ENCODE results near the gene BPI. TPM values are rescaled to one million over a fixed set of nuclear protein-coding genes. Genes with fewer than 3 reads are reported as not detected.

BPI gene
- total and polyA plus RNA-seq, 9 donors: 0.40 to 2.7 (median 0.86) TPM

DNA sequence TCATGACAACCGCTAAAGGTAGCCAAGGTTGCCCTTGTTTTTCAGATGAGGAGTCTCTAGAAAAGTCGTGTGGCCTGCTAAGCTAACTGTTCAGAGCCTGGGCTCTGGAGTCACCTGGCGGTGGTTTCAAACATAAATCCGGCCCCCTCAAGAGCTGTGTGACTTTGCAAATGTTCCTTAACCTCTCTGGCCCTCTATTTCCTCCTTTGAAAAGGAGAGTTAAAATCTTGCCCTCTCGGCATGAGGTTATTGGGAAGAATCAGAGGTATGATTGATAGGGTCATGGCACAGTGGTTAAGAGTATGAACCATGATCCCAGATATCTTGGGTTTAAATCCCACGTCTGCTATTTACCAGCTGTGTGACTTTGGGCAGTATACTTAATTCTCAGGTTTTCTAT is 36.7 kb downstream of the BPI start:
- no peak for DNase-seq
- no peak overlapping the region for H3K27ac ChIP-seq (ENCODE audit: low read length)
- H3K27me3 ChIP-seq (ENCODE audit: control insufficient read depth, insufficient read depth, low read length): peaks cover 15% of the 10 kb centered on the region
- H3K36me3 ChIP-seq (ENCODE audit: control insufficient read depth, insufficient read depth, low read length): no peaks in the 10 kb centered on the region
- H3K4me3 ChIP-seq (ENCODE audit: low read length): no peak overlapping the region
- WGBS (ENCODE audit: insufficient coverage): 75% methylated on average over 2 of the region's 6 CpGs
- H3K9me3 ChIP-seq (replicated peaks; ENCODE audit: control insufficient read depth, low read depth, low read length): peaks cover 7% of the 10 kb centered on the region
- H3K4me1 ChIP-seq (ENCODE audit: control insufficient read depth, insufficient read depth, low read length): peaks cover 5% of the 10 kb centered on the region

DNA sequence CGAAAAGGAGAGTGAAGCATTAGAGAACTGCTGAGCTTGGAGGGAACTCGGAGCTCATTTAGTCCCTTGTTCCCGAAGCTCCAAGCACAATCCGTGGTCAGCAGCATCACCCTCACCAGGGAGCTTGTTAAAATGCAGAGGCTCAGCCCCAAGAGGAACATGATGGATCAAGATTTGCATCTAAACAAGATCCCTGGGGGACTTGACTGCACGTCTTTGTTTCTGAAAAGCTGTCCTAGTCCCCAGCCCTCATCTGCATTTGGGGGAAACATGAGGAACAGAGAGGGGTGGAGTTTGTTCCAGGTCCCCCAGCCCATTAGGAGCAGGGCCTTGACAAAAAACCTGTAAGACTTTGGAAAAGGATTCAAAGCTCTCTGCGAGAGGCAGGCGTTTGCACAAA is 38.3 kb downstream of the BPI start:
- Histone ChIP-seq H3K27ac (ENCODE audit: low read length) (no peak overlapping the region), H3K27me3 (ENCODE audit: control insufficient read depth, insufficient read depth, low read length) (peaks cover 3% of the 10 kb centered on the region), H3K4me1 (ENCODE audit: control insufficient read depth, insufficient read depth, low read length) (peaks cover 5% of the 10 kb centered on the region), H3K4me3 (ENCODE audit: low read length) (no peak overlapping the region), H3K36me3 (ENCODE audit: control insufficient read depth, insufficient read depth, low read length) (no peaks in the 10 kb centered on the region), H3K9me3 (replicated peaks; ENCODE audit: control insufficient read depth, low read depth, low read length) (peaks cover 7% of the 10 kb centered on the region)
- WGBS (ENCODE audit: insufficient coverage): 47% methylated on average over 7 of the region's 7 CpGs
- no peak for DNase-seq

DNA sequence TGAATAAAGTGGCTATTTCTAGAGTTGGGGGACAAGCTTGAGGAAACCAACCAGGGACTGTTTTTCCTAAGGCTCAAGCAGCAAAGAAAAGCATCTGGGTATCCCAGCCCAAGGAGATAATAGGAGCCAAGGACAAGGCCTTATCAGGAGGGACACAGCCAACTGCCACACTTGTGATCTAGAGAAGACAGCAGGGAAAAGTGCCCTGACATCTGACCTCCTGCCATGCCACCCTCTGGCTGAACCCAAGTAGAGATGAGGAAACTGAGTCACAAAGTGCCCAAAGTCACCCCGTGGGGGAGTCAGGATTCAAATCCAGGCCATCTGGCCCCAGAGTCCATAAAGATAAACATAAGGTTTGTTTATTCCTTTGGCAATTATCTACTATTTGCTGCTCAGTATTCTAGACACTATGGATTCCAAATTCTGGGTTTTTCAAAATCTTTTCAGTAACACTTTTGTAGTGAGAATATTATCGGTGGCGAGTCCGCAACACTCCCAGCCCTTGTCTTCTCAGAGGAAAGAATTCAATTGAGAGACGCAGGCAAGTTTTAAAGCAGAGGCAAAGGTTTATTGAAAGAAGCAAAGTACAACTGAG is 38.9 kb downstream of the BPI start:
- Histone ChIP-seq H3K36me3 (ENCODE audit: control insufficient read depth, insufficient read depth, low read length) (no peaks in the 10 kb centered on the region), H3K27me3 (ENCODE audit: control insufficient read depth, insufficient read depth, low read length) (peaks cover under 1% of the 10 kb centered on the region), H3K4me1 (ENCODE audit: control insufficient read depth, insufficient read depth, low read length) (peaks cover 5% of the 10 kb centered on the region), H3K4me3 (ENCODE audit: low read length) (no peak overlapping the region), H3K27ac (ENCODE audit: low read length) (no peak overlapping the region), H3K9me3 (replicated peaks; ENCODE audit: control insufficient read depth, low read depth, low read length) (peaks cover 4% of the 10 kb centered on the region)
- DNase-seq: no peak
- WGBS (ENCODE audit: insufficient coverage): 85% methylated on average over 4 of the region's 5 CpGs

DNA sequence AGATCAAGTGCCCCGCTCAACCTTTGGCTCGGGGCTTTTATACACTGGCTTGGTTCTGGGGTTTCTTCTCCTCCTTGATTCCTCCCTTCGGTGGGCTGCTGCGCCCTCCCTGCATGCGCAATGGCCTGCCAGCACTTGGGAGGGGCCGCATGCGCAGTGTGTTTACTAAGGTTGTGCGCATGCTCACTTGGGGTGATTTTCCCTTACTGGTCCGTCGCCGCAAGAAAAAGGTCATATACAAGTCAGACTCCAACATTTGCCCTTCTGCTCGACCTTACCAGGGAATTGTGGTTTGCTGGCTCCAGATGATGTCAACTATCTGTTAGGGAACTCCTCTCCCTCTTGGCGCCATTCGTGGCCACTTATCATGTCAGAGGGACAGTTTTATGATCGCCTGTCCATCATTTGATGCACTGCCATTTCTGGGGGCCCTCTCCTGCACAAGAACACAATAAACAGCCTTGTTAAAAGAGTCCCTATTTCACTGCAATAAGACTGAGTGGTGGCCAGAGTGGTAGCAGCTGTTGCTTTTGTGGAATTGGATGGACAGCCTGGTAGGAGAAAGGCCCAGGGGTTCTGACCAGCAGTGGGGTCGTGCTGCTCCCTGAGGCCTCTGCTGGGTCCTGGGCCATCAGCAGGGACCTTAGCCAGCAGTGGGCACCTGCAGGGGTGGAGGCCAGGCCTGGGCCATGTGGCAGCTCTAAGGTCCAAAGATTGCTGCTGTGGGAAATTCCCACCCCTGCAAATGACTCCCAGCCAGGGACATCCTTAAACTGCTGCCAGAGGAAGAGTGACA is 39.6 kb downstream of the BPI start:
- peaks cover 5% of the 10 kb centered on the region for H3K4me1 ChIP-seq (ENCODE audit: control insufficient read depth, insufficient read depth, low read length)
- H3K4me3 ChIP-seq (ENCODE audit: low read length): no peak overlapping the region
- H3K9me3 ChIP-seq (replicated peaks; ENCODE audit: control insufficient read depth, low read depth, low read length): no peaks in the 10 kb centered on the region
- no peaks in the 10 kb centered on the region for H3K27me3 ChIP-seq (ENCODE audit: control insufficient read depth, insufficient read depth, low read length)
- 55% methylated on average over 10 of the region's 16 CpGs for WGBS (ENCODE audit: insufficient coverage)
- no peak overlapping the region for H3K27ac ChIP-seq (ENCODE audit: low read length)
- peak; percentile 47 for DNase-seq
- no peaks in the 10 kb centered on the region for H3K36me3 ChIP-seq (ENCODE audit: control insufficient read depth, insufficient read depth, low read length)

DNA sequence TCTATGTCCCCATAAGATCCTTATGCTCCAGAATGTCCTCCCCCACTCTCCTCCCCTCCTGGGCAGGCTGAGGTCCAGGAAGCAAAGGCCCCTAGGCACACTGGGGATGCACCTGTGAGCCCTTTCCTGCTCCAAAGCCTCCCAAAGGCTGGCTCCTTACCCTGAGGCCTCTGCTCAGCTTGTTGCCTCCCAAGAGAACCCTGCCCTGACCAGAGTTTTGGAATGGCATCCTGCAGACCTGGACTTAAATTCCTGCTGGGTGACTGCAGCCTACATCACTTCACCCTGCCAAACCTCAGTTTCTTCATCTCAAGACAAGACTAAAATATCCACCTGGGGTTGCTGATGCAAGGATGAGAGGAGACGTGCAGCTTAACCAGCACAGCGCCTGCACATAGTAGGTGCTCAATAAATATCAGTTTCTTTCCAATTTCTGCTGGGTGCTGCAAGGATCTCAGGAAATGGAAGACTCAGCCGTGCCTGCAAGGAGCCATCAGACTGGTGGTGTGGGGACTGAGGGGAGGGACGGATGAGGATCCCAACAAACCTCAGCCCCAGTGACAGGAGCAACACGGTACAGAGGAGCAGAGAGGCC is 40.2 kb downstream of the BPI start:
- Histone ChIP-seq H3K27me3 (ENCODE audit: control insufficient read depth, insufficient read depth, low read length) (no peaks in the 10 kb centered on the region), H3K9me3 (replicated peaks; ENCODE audit: control insufficient read depth, low read depth, low read length) (no peaks in the 10 kb centered on the region), H3K36me3 (ENCODE audit: control insufficient read depth, insufficient read depth, low read length) (no peaks in the 10 kb centered on the region), H3K4me1 (ENCODE audit: control insufficient read depth, insufficient read depth, low read length) (peaks cover 5% of the 10 kb centered on the region), H3K4me3 (ENCODE audit: low read length) (no peak overlapping the region), H3K27ac (ENCODE audit: low read length) (no peak overlapping the region)
- no peak for DNase-seq
- 43% methylated on average over 1 of the region's 5 CpGs for WGBS (ENCODE audit: insufficient coverage)

DNA sequence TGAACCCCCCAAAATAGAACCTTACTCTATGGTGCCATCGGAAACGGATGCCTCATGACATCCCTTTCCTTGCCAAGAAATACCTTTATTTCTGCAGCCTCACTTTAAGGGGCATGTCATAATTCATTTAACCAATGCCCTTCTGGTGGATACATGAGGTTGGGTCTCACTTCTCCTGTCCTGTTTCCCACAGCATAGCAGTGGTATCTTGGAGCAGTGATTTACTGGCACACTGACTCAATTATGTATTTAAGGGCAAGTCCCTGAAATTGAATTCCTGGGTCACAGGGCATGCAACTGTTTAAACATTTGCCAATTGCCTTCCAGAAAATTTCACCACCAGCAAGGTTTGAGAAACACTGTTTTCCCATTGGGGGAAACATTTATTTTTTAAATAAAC is 41.7 kb downstream of the BPI start:
- Histone ChIP-seq H3K4me3 (ENCODE audit: low read length) (no peak overlapping the region), H3K27me3 (ENCODE audit: control insufficient read depth, insufficient read depth, low read length) (no peaks in the 10 kb centered on the region), H3K4me1 (ENCODE audit: control insufficient read depth, insufficient read depth, low read length) (peaks cover 5% of the 10 kb centered on the region), H3K27ac (ENCODE audit: low read length) (no peak overlapping the region), H3K9me3 (replicated peaks; ENCODE audit: control insufficient read depth, low read depth, low read length) (no peaks in the 10 kb centered on the region), H3K36me3 (ENCODE audit: control insufficient read depth, insufficient read depth, low read length) (no peaks in the 10 kb centered on the region)
- no peak for DNase-seq
- 20% methylated on average over 2 of the region's 2 CpGs for WGBS (ENCODE audit: insufficient coverage)

DNA sequence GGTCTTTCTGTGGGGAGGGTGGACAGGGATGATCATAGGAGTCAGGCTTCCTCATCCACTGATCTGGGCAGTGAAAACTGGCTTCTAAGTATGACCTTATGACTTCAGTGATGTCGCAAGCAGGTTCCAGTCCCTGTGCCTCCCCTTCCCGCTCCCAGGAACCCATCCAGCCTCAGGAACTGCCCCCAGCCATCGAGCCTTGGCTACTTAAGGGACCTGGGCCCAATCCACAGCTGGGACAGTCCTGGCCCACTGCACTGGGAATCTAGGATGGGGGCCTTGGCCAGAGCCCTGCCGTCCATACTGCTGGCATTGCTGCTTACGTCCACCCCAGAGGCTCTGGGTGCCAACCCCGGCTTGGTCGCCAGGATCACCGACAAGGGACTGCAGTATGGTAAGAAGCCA is 42.3 kb downstream of the BPI start, which contains the start of gene LBP:
TSS of gene LBP (plus strand) at position 236 of the 405 bp plus-strand sequence. CDS start at position 271, 35 bp downstream.
- Histone ChIP-seq H3K27ac (ENCODE audit: low read length) (no peak within 1 kb of the TSS), H3K36me3 (ENCODE audit: control insufficient read depth, insufficient read depth, low read length) (no peaks in the 10 kb centered on the region), H3K27me3 (ENCODE audit: control insufficient read depth, insufficient read depth, low read length) (no peaks in the 10 kb centered on the region), H3K4me3 (ENCODE audit: low read length) (no peak within 1 kb of the TSS), H3K4me1 (ENCODE audit: control insufficient read depth, insufficient read depth, low read length) (peaks cover 9% of the 10 kb centered on the region), H3K9me3 (replicated peaks; ENCODE audit: control insufficient read depth, low read depth, low read length) (no peaks in the 10 kb centered on the region)
- WGBS (ENCODE audit: insufficient coverage): 85% methylated on average over 7 of the region's 8 CpGs
- no peak for DNase-seq

DNA sequence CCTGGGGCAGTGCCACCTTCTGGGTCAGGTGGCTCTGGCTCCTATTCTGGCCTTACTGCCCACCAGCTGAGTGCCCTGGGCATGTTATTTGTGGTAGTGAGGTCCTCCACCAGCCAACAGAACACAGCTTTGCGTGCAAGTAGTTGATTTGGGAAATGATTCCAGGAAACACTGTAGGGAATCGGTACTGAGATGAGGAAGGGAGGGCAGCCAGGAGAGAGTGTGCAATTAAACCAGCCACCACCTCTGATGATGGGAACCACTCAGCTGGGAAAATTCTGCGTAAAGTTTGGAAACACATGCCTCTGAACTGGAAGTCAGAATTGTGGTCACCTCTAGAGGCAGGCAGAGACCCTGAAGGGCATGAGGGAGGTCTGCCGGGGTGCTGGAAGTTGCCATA is 42.8 kb downstream of the BPI start:
- Histone ChIP-seq H3K4me3 (ENCODE audit: low read length) (no peak overlapping the region), H3K4me1 (ENCODE audit: control insufficient read depth, insufficient read depth, low read length) (peaks cover 10% of the 10 kb centered on the region), H3K27me3 (ENCODE audit: control insufficient read depth, insufficient read depth, low read length) (no peaks in the 10 kb centered on the region), H3K9me3 (replicated peaks; ENCODE audit: control insufficient read depth, low read depth, low read length) (no peaks in the 10 kb centered on the region), H3K27ac (ENCODE audit: low read length) (no peak overlapping the region), H3K36me3 (ENCODE audit: control insufficient read depth, insufficient read depth, low read length) (no peaks in the 10 kb centered on the region)
- WGBS (ENCODE audit: insufficient coverage): 43% methylated on average over 1 of the region's 4 CpGs
- DNase-seq: no peak

DNA sequence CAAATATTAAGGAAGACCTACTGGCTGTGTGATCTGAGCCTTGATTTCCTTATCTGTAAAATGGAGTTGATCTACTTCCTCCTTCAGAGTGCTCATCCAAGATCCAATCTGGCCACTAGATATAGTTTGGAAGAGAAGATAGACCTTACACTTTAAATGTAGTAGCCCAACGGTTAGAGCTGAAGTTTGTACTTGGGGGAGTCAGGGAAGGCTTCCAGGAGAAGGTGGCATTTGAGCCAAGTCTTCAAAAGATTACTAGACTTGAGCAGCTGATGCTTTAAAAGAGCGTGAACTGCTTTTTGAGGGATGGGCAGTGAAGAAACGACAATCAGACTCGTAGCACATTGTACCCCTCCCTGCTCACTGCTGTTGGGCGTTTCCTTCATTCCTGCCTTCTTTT is 45.9 kb downstream of the BPI start:
- 60% methylated on average over 1 of the region's 5 CpGs for WGBS (ENCODE audit: insufficient coverage)
- H3K4me3 ChIP-seq (ENCODE audit: low read length): no peak overlapping the region
- H3K4me1 ChIP-seq (ENCODE audit: control insufficient read depth, insufficient read depth, low read length): peaks cover 5% of the 10 kb centered on the region
- DNase-seq: no peak
- H3K36me3 ChIP-seq (ENCODE audit: control insufficient read depth, insufficient read depth, low read length): no peaks in the 10 kb centered on the region
- H3K9me3 ChIP-seq (replicated peaks; ENCODE audit: control insufficient read depth, low read depth, low read length): no peaks in the 10 kb centered on the region
- no peak overlapping the region for H3K27ac ChIP-seq (ENCODE audit: low read length)
- H3K27me3 ChIP-seq (ENCODE audit: control insufficient read depth, insufficient read depth, low read length): no peaks in the 10 kb centered on the region

Measured in muscle of leg (tissue), 11 donors.